GM12892 (cell line): Measurements from ENCODE around the gene CDIPT.

Experiments
- DNase-seq: peaks from one replicate; pipeline ENCODE4 v3.0.0; 2011; ENCODE audit not compliant: insufficient read length
- FAIRE-seq: peaks from 2 replicates; lab custom pipeline; 2011; peaks lifted over from hg19 to GRCh38; lab: Jason Lieb, UNC
- POLR2A ChIP-seq: IDR thresholded peaks from 2 replicates; pipeline ENCODE4 v1.6.1; 2011; ENCODE audit warnings: low read depth, low read length, control low read depth
- POLR2AphosphoS5 ChIP-seq: IDR thresholded peaks from 2 replicates; pipeline ENCODE4 v1.6.1; 2011; ENCODE audit warnings: low read depth, low read length, control low read depth
- TAF1 ChIP-seq: IDR thresholded peaks from 2 replicates; pipeline ENCODE4 v1.6.1; 2011; ENCODE audit warnings: low read depth, mild to moderate bottlenecking, control low read depth, low read length, borderline replicate concordance

The CDIPT gene

DNA sequence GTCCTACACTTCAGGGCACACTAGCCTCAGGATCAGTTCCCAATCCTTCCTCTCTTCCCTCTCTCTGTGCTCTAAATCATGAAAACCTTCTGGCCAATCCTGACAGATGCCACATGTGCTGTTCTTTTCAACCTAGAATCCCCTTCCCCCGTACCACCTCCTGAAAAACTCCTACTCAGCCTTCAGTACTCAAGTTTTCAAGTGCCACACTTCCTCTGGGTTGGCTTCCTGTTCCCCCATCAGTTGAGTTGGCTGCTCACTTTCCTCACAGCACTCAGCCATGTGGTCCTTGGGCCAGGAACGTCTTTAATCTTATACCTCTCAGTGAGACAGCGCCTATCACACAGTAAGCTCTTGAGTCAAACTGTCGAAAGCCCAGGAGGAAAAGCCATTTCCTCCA is 40.6 kb upstream of the CDIPT start:
- FAIRE-seq = no peak
- TF ChIP-seq POLR2AphosphoS5 (no peak), TAF1 (no peak), POLR2A (no peak)
- no peak for DNase-seq

DNA sequence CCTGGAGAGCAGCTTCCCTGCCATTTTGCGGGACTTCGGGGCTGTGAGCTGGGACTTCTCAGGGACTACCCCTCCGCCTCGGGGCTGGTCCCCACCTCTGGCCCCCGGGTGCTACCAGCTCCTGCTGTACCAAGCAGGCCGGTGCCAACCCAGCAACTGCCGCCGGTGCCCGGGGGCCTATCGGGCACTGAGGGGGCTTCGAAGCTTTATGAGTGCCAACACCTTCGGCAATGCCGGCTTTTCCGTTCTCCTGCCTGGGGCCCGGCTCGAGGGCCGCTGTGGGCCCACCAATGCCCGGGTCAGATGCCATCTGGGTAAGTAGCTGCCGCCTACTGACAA is 38.5 kb upstream of the CDIPT start:
- DNase-seq (no peak), FAIRE-seq (no peak)
- TF ChIP-seq TAF1 (no peak), POLR2A (no peak), POLR2AphosphoS5 (no peak)

DNA sequence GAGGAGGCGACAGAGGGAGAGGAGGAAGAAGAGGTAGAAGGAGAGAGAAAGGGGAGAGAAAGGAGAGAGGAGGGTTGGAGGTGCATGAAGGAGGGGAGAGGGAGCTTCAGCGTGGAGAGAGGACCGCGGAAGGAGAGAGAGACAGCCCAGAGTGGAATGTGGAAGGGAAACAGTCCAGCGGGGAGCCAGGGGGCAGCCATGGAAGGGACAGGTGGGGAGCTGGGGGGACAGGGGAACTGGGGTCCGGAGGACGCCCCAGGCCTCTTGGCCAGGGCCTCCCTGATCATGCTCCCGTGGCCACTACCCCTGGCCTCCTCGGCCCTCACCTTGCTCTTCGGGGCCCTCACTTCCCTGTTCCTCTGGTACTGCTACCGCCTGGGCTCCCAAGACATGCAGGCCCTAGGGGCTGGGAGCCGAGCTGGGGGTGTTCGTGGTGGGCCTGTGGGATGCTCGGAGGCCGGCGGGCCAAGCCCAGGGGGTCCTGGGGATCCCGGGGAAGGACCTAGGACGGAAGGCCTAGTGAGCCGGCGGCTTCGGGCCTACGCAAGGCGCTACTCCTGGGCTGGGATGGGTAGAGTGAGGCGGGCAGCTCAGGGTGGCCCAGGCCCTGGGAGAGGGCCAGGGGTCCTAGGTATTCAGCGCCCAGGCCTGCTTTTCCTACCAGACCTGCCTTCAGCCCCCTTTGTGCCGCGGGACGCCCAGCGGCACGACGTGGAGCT is 38.0 kb upstream of the CDIPT start:
- FAIRE-seq (no peak), DNase-seq (no peak)
- TF ChIP-seq TAF1 = no peak
- TF ChIP-seq POLR2A = no peak
- no peak for TF ChIP-seq POLR2AphosphoS5

DNA sequence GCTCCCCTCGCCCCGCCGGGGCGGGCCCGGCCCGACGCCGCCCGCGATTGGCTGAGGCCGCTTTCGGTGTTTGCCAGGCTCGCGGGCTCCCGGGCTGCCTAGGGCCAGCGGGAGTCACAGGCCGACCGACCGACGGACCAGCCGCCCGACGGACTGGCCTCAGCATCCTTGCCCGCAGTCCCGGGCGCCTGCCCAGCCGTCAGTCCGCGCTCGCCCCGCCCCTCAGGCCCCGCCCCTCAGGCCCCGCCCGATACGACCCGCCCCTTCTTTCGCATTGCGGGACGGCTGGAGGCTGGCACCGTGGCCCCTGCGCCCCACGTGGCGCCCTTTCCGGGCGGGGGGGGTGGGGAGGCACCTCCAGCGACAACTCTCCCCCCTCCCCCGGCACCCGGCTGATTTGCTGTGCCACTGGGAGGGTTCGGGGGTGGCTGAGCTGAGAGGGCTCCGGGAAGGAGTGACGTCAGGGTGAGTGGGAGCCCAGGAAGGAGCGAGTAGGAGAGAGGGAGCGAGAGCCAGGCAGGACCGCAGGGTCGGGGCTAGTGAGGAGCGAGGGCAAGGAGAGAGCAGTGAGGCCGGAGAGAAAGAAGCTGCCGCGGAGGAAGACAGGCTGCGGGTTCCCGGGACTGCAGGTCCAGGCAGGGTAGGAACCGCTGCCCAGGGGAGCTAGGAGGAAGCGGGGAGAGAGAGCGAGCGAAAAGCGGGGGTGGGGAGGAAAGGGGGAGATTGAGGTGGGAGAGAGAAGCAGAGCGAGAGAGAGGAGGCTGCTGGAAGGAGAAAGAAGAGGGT is 37.3 kb upstream of the CDIPT start, which contains the start of gene ASPHD1:
Gene ASPHD1 (plus strand): TSS at position 387 of the 786 bp plus-strand sequence. CDS start 484 bp downstream, outside the sequence.
- no peak for FAIRE-seq
- peak; percentile 91 for DNase-seq
- TF ChIP-seq TAF1 = no peak
- TF ChIP-seq POLR2AphosphoS5 = no peak
- TF ChIP-seq POLR2A = no peak

DNA sequence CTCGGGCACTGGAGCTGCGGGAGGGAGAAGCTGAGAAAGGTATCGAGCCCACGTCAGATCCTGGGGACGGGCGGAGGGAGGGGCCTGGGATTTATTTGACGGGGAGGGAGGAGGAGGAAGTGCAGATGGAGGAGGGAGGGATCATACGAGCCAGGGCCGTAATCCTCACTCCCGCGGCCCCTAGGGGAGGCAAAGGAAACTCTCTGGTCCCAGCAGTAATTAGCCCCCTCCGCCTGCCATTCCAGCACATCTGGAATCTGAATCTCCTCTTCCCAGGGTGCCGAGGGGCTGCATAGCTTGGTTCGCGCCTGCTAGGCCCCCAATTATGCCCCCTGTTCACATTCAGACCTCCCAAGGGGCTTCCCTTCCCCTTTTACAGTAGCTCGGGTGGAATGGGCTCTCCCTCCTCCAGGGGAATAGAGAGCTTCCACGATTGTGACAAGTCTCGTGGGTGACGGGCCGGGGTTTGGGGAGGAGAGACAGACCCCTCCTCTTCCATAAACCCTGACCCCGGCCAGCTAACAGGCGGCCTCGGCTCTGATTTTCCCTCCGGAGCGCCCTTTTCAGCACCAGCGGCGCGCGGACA is 36.6 kb upstream of the CDIPT start, which contains the start of gene SEZ6L2:
Gene SEZ6L2 (minus strand): TSS at position 35 of the 586 bp plus-strand sequence. CDS start 531 bp downstream, outside the sequence.
- no peak for FAIRE-seq
- DNase-seq = no peak
- TF ChIP-seq POLR2A (no peak), POLR2AphosphoS5 (no peak), TAF1 (no peak)

DNA sequence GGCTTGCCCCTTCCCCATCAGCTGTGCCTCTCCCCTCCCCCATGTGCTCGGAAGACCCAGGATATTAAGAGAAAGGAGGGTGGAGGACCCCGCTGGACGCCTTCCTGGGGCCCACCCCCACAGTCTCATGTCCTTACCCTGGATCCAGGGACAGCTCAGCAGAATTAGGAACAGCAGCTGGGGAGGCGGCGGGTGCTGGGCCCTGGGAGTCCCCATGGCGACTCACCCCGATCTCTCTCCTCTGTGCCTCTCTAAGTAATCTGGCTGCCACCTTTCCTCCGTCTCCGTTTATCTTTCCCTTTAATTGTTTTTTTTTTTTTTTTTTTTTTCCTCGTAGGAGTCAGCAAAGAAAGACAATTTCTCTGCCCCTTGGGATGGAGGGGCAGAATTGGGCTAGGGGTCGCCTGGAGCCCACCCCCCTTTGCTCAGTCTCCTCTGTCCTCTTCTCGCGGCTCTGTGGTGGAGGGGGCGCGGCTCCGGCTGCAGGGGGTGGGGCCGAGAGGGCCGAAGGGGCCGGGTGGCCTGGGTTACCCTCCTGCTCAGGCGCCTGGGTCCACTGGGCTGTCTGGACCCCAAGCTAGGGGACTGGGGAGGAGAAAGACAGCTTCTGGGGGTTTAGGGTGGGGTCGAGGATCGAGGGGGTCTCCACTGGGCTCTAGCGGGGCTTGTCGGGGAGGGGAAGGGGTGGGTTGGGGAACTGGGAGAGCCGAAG is 35.9 kb upstream of the CDIPT start:
- FAIRE-seq = no peak
- no peak for DNase-seq
- TF ChIP-seq POLR2AphosphoS5 (no peak), TAF1 (no peak), POLR2A (no peak)

DNA sequence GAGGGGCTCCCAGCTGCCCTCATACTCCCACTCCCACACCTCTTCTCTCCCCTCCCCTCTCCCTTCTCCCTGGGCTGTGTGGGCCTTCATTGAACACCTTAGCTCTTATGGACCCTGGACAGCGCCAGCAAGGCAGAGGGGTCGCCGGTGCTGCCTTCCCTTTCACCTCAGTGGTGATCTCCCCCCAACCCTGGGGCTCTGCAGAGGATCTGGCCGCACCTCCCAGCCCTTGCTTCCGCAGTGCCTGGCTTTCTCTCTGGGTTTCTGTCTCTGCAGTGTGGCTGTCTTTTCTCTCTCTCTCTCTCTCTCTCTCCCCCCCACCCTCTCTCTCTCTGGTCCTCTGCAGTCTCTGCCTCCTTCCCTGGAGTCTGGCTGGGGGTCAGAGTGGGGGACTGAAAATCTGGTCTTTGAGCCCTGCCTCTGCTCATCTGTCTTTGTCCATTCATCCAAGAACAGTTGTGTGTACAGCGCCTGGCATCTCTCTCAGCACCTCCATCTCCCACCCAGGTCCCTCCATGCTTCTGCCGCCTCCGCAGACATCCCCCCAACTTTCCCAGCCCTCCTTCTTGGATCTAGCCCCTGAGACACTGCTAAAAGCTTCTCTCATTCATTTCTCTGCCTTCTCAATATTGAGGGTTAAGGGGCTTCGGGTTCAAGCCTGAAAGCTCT is 35.2 kb upstream of the CDIPT start:
- FAIRE-seq (no peak), DNase-seq (no peak)
- TF ChIP-seq TAF1 = no peak
- no peak for TF ChIP-seq POLR2AphosphoS5
- TF ChIP-seq POLR2A = no peak

DNA sequence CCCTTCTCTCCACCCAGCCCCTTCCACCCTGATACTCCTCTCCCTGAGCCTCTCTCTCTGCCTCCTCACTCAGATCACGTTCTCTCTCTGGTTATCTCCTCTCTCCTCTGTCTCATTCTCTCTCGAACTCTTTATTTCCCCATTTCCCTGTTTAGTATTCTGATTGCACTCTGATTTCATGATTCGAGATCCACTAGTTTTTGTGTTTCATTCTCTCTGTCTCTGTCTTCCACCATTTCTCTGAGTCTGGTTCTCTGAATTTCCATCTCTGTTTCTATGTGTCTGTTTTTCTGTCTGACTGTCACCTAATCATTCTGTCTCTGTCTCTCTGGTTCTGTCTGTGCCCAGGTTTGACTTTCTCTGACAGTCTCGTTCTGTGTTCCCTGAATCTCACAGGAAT is 34.3 kb upstream of the CDIPT start:
- DNase-seq (no peak), FAIRE-seq (no peak)
- no peak for TF ChIP-seq POLR2AphosphoS5
- TF ChIP-seq TAF1 = no peak
- TF ChIP-seq POLR2A = no peak

DNA sequence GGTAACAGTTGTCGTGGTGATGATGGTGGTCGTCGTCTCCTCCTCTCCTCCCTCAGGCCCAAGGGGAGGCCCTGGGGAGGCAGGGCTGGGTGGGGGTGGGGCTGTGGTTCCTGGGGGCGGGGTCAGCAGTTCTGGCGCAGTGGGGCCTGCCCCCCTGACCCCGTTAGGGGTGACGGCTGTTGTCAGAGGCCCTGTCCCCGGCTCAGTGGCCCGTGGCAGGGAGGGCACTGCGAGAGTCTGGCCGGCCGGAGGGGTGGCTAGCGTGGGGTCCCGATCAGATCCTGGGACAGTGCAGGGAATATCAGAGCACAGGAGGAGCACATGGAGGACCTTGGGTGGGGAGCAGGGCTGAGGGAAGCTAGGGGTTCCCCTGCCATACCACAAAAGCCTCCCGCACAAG is 33.8 kb upstream of the CDIPT start:
- no peak for TF ChIP-seq POLR2AphosphoS5
- TF ChIP-seq TAF1 = no peak
- TF ChIP-seq POLR2A = no peak
- DNase-seq = no peak

DNA sequence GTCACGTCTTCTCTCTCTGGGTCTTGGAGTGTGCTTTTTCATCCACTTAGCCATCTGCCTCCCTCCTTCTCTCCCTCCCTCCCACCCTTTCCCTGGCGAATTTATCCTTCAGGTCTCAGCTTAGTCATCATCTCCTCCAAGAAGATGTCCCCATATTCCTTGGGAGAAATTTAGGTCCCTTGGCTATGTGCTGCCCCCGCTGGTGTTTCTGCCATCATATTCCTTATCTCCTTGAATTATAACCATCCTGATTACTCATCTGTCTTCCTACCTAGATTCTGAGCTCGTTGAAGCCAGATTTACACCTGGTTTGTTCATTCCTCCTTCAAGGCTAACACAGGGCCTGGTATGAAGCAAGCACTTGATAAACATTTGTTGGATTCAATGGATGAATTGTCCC is 31.3 kb upstream of the CDIPT start:
- no peak for DNase-seq
- FAIRE-seq = no peak
- no peak for TF ChIP-seq POLR2A
- TF ChIP-seq POLR2AphosphoS5 = no peak
- no peak for TF ChIP-seq TAF1

More for the DNA sequence above, 33.8 kb upstream of the CDIPT start:
- no peak for FAIRE-seq

DNA sequence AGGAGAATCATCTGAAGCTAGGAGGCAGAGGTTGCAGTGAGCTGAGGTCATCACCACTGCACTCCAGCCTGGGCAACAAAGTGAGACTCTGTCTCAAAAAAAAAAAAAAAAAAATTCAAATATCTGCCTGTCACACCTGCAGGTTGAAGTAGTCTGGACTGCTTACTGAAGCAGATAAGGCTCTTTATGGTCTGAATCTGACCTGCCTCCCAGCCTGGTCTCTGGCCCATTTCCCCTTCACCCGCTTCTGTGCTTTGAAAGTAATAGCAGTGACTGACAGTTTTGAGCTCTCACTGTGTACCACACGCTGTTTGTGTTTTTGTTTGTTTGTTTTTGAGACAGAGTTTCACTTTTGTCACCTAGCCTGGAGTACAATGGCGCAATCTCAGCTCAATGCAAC is 30.5 kb upstream of the CDIPT start:
- FAIRE-seq (no peak), DNase-seq (no peak)
- TF ChIP-seq TAF1 (no peak), POLR2A (no peak), POLR2AphosphoS5 (no peak)
